GM19043 (cell line): ENCODE data around the gene TXNL4A.

Experiments
- ATAC-seq: cut with Tn5 transposase; IDR thresholded peaks from one replicate; pipeline ENCODE4 v1.9.1; 2021; ENCODE audit warnings: low read depth; ENCODE audit not compliant: unreplicated experiment

TXNL4A gene

GRCh38 chr18:79921984-79922965 lies 66.1 kb downstream of the TXNL4A start:
- no peak for ATAC-seq
